Activated naive CD8-positive, alpha-beta T cell treated with anti-CD3 and anti-CD28 coated beads, Interleukin-2, amount 10 ng/mL, durations not matched to agents 7 days and 5 days (primary cell): ENCODE measurements around the gene SLIT3. TPM values are rescaled to one million over a fixed set of nuclear protein-coding genes. Genes with fewer than 3 reads are reported as not detected.

Source experiments
- ATAC-seq: fragments of 150-1000 bp; cut with Tn5 transposase; one replicate; pipeline ENCODE4 v1.10.0; 2021; ENCODE audit warnings: low read depth, moderate library complexity
- POLR2A ChIA-PET: fragments of 350-600 bp; sonication (Branson Sonifier 250); formaldehyde crosslinking; loops from one replicate; lab custom pipeline; 2021; ENCODE audit warnings: antibody characterized with exemption; lab: Charles Lee
- DNase-seq: peaks from one replicate; pipeline ENCODE4 v3.0.0; 2021
- H3K27ac Mint-ChIP-seq: one replicate; pipeline ENCODE4 v1.8.0; 2022; ENCODE audit warnings: mild to moderate bottlenecking, mixed read lengths
- H3K27me3 Mint-ChIP-seq: one replicate; pipeline ENCODE4 v1.8.0; 2022; ENCODE audit warnings: mild to moderate bottlenecking, moderate library complexity, mixed read lengths
- H3K36me3 Mint-ChIP-seq: one replicate; pipeline ENCODE4 v1.8.0; 2021; ENCODE audit warnings: mild to moderate bottlenecking, mixed read lengths
- H3K4me1 Mint-ChIP-seq: one replicate; pipeline ENCODE4 v1.8.0; 2021; ENCODE audit warnings: mixed read lengths
- H3K4me3 Mint-ChIP-seq: one replicate; pipeline ENCODE4 v1.8.0; 2022; ENCODE audit warnings: mild to moderate bottlenecking, moderate library complexity, mixed read lengths
- H3K9me3 Mint-ChIP-seq: one replicate; pipeline ENCODE4 v1.8.0; 2021; ENCODE audit warnings: mixed read lengths
- total RNA-seq, 2 experiments: library from RNA; stranded (reverse); gene quantifications; one replicate each; pipeline ENCODE4 v1.2.3, GENCODE V29; 2021

SLIT3 gene
- total RNA-seq, 2 experiments from 2014 or later = not detected

GRCh38 chr5:168858371-168858770 is 442.6 kb downstream of the SLIT3 start:
- no peaks in the 10 kb centered on the region for H3K36me3 Mint-ChIP-seq
- ATAC-seq (no peak), DNase-seq (no peak)
- H3K4me3 Mint-ChIP-seq = no peak overlapping the region
- POLR2A ChIA-PET = no interaction called here
- no peaks in the 10 kb centered on the region for H3K9me3 Mint-ChIP-seq
- H3K27me3 Mint-ChIP-seq = peaks cover 23% of the 10 kb centered on the region
- H3K4me1 Mint-ChIP-seq = peaks cover 4% of the 10 kb centered on the region
- H3K27ac Mint-ChIP-seq = no peak overlapping the region

DNA sequence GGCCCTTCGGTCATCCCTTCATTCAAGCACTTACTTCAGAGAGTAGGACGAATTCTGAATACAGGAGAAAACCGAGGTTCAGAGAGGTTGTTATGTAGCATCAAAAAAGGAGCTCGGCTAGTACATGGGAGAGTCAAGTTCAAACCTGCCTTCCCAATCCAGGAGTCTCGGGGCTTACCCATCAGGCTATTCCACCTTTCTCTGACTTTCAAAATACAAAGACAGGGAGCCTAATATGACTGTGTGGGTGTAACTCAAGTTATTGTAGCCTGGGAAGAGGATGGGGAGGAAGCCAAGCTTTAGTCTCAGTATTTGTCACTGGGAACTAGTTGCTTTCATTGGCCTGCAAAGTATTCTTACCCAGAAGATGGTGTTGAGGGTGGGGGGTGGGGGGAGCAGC is 447.0 kb downstream of the SLIT3 start:
- Mint-ChIP-seq H3K4me3 (no peak overlapping the region), H3K27ac (no peak overlapping the region), H3K4me1 (peaks cover 22% of the 10 kb centered on the region), H3K27me3 (peaks cover 22% of the 10 kb centered on the region), H3K9me3 (no peaks in the 10 kb centered on the region), H3K36me3 (no peaks in the 10 kb centered on the region)
- DNase-seq (no peak), ATAC-seq (no peak)
- POLR2A ChIA-PET = no interaction called here

DNA sequence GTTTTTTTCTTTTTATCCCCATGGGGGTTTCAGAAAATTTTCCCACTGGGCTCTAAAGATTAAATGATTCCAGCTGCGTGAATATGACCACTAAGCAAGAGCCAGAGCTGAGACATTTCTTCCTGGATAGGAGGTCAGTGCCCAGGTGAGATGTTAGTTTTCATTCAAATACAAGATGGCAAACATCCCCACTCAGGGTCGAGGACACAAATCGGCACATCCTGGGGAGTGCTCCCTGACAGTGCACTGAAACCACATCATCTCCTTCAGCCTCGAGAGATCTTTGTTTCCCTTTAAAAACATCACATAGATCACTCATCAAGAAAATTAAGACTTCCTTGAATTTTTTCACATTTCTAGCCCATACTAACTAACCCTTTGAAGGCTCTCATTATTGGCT is 448.6 kb downstream of the SLIT3 start:
- POLR2A ChIA-PET = no interaction called here
- DNase-seq (no peak), ATAC-seq (peak; percentile 60)
- H3K27me3 Mint-ChIP-seq = peaks cover 21% of the 10 kb centered on the region
- H3K27ac Mint-ChIP-seq = peak overlapping the region; percentile 71
- H3K36me3 Mint-ChIP-seq = no peaks in the 10 kb centered on the region
- H3K9me3 Mint-ChIP-seq = no peaks in the 10 kb centered on the region
- H3K4me3 Mint-ChIP-seq = peak overlapping the region; percentile 61
- H3K4me1 Mint-ChIP-seq = peaks cover 22% of the 10 kb centered on the region

- H3K9me3 Mint-ChIP-seq = no peaks in the 10 kb centered on the region
- H3K4me3 Mint-ChIP-seq = peak overlapping the region; percentile 61
- ATAC-seq = peak; percentile 77
- peaks cover 22% of the 10 kb centered on the region for H3K4me1 Mint-ChIP-seq
- peak overlapping the region; percentile 71 for H3K27ac Mint-ChIP-seq
- H3K36me3 Mint-ChIP-seq = no peaks in the 10 kb centered on the region
- peaks cover 21% of the 10 kb centered on the region for H3K27me3 Mint-ChIP-seq
- DNase-seq = no peak
- POLR2A ChIA-PET = no interaction called here
Observed at GRCh38 chr5:168851902-168852321, 449.0 kb downstream of the SLIT3 start.

- no peak overlapping the region for H3K27ac Mint-ChIP-seq
- no peak for ATAC-seq
- peaks cover 22% of the 10 kb centered on the region for H3K4me1 Mint-ChIP-seq
- no peaks in the 10 kb centered on the region for H3K36me3 Mint-ChIP-seq
- H3K27me3 Mint-ChIP-seq = peaks cover 25% of the 10 kb centered on the region
- no peaks in the 10 kb centered on the region for H3K9me3 Mint-ChIP-seq
- DNase-seq = no peak
- POLR2A ChIA-PET = no interaction called here
- H3K4me3 Mint-ChIP-seq = no peak overlapping the region
Observed at GRCh38 chr5:168850683-168851082, 450.3 kb downstream of the SLIT3 start.

DNA sequence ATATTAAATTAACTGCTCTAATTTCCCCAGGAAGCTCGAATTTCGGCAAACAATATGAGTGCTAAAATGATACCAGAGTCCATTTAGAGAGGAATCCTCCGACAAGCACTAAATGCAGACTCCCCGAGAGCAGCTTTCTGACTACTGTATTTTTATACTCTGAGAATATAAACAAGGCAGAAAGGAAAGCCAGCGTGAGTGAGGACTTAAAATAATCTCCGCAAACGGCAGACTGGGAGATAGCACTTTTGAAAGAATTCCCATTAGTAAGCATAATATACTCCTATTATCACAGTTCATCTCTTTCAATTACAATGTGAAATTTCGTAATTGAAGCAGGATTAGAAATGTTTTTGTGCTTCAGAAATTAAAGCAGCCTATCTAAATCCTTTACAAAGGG is 452.4 kb downstream of the SLIT3 start:
- POLR2A ChIA-PET = no interaction called here
- Mint-ChIP-seq H3K27me3 (peaks cover 32% of the 10 kb centered on the region), H3K4me3 (no peak overlapping the region), H3K4me1 (peaks cover 19% of the 10 kb centered on the region), H3K36me3 (no peaks in the 10 kb centered on the region), H3K9me3 (no peaks in the 10 kb centered on the region), H3K27ac (no peak overlapping the region)
- DNase-seq (no peak), ATAC-seq (no peak)

GRCh38 chr5:168847511-168848073 is 453.3 kb downstream of the SLIT3 start:
- H3K27me3 Mint-ChIP-seq = peaks cover 37% of the 10 kb centered on the region

DNA sequence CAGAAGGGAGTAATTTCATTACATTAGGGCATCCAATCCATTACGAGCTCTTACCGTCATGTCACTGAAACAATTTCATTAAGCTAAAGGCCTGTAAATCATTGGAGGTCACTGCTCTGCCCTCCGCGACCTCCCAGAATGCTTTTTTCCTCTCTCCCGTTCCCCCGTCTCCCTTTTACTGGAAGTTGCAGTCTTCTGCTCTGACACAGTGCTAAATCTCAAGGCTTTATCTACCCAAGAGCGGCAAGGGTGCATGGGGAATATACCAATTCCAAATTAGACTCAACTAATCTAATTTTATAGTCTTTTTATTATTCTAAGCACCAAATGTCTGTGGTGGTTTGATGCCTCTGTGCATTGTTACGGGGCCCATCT is 456.0 kb downstream of the SLIT3 start:
- H3K4me1 Mint-ChIP-seq = peaks cover under 1% of the 10 kb centered on the region
- H3K4me3 Mint-ChIP-seq = no peak overlapping the region
- no peak overlapping the region for H3K27ac Mint-ChIP-seq
- H3K36me3 Mint-ChIP-seq = no peaks in the 10 kb centered on the region
- no peak for ATAC-seq
- H3K9me3 Mint-ChIP-seq = no peaks in the 10 kb centered on the region
- no peak for DNase-seq
- H3K27me3 Mint-ChIP-seq = peaks cover 37% of the 10 kb centered on the region
- POLR2A ChIA-PET = no interaction called here

More at GRCh38 chr5:168847511-168848073, 453.3 kb downstream of the SLIT3 start:
- POLR2A ChIA-PET = no interaction called here
- Mint-ChIP-seq H3K9me3 (no peaks in the 10 kb centered on the region), H3K36me3 (no peaks in the 10 kb centered on the region), H3K4me3 (no peak overlapping the region), H3K4me1 (peaks cover 18% of the 10 kb centered on the region), H3K27ac (no peak overlapping the region)
- no peak for DNase-seq
- no peak for ATAC-seq

DNA sequence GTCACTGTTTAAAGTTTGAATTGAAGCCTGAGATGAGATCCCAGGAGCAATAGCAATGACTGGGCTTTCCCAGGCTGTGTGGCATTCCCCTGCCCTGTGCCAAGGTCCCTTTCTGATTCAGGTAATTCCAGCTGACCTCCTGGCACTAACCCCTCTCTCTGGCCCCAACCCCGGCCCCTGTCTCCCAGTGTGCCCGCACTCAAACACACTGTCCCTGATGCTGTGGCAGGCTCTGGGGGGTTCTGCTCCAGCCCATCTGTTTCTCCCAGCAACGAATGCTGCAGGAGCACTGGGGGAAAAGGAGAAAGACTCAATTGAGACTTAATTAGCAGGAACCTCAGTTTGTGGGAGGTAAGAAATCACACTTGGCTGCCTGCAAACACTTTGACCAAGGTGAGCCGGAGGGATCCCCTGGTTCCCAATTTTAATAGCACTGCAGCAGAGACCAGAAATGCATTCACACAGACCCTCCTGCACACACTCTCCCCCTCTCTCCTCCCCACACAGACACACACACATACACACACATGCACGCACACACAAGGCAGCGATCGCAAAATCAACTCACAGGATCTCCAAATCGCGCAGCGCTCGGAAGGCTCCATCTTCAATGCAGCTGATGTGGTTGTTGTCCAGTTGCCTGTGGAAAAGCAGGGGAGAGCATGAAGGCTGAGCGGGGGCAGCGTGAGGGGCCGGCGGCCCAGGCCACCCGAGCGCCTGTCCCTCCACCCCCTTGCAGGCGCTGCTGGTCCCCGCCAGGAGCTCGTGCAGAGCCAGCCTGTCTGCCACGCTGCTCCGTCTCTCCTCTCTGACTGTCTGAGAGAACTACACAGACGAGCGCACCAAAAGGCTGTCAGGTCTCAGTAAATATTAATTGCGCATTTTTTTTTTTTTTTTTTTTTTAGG is 456.7 kb downstream of the SLIT3 start:
- Mint-ChIP-seq H3K27me3 (peaks cover 37% of the 10 kb centered on the region), H3K27ac (no peak overlapping the region), H3K9me3 (no peaks in the 10 kb centered on the region), H3K4me3 (no peak overlapping the region), H3K36me3 (no peaks in the 10 kb centered on the region), H3K4me1 (no peaks in the 10 kb centered on the region)
- DNase-seq (no peak), ATAC-seq (no peak)
- POLR2A ChIA-PET = no interaction called here

DNA sequence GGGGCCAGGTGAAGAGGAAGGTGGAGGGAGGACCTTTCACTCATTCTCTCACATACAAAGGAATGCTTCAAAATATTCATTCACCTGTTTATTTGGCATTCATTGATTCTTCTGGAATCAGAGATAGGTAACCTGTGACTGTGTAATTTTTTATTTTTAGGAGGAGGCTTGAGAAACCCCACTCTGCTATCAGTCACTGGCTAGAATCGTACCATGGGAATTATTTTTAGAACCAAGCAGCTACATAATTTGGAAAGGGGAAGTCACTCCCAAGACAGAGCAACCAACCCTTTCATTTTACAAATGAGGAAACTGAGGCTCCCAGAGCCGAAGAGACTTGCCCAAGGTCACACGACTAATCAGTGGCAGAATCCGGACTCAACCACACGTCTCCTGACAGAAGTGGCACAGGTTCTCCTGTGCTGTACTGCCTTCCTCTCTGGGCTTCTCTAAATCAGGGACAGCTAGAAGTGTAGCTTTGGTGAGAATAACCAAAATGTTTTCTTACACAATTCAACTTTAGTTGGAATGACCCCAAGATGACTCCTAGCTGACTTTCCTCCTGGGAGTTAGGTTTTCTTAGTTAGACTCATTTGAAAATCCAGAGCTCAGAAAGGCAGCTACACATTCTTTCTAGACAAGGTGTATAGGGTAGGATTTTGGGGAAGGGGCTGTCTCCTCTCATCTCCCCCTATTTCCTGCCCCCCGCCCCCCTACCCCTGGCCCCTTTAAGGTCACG is 457.5 kb downstream of the SLIT3 start:
- ATAC-seq (no peak), DNase-seq (no peak)
- POLR2A ChIA-PET = no interaction called here
- Mint-ChIP-seq H3K27ac (no peak overlapping the region), H3K9me3 (no peaks in the 10 kb centered on the region), H3K36me3 (no peaks in the 10 kb centered on the region), H3K4me1 (no peaks in the 10 kb centered on the region), H3K27me3 (peaks cover 37% of the 10 kb centered on the region), H3K4me3 (no peak overlapping the region)

- POLR2A ChIA-PET = no interaction called here
- no peaks in the 10 kb centered on the region for H3K4me1 Mint-ChIP-seq
- H3K9me3 Mint-ChIP-seq = no peaks in the 10 kb centered on the region
- ATAC-seq (no peak), DNase-seq (no peak)
- no peak overlapping the region for H3K4me3 Mint-ChIP-seq
- H3K36me3 Mint-ChIP-seq = no peaks in the 10 kb centered on the region
- H3K27ac Mint-ChIP-seq = no peak overlapping the region
- H3K27me3 Mint-ChIP-seq = peaks cover 33% of the 10 kb centered on the region
Observed at GRCh38 chr5:168842571-168843205, 458.3 kb downstream of the SLIT3 start.

DNA sequence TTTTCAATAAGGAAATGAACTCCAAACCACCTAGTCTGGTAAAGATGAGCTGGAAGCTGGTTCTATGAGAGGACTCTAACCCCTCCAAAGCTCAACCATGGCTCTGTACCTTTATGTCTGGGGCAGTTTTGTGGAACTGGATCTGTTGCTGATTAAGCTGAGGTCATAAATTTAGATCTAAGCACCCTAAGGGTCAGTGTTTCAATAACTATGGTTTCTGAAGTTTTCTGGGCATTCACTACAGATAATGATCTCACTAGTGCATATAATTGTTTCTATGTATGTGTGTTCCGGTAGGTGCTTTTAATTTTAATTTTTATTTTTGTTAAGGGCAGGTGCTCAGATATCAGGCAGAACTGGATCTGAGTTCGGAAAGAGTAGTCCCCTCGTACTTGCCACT is 463.1 kb downstream of the SLIT3 start:
- Mint-ChIP-seq H3K27ac (no peak overlapping the region), H3K27me3 (peaks cover 12% of the 10 kb centered on the region), H3K4me3 (no peak overlapping the region), H3K4me1 (peaks cover 21% of the 10 kb centered on the region), H3K36me3 (no peaks in the 10 kb centered on the region), H3K9me3 (peaks cover 3% of the 10 kb centered on the region)
- DNase-seq (no peak), ATAC-seq (no peak)
- POLR2A ChIA-PET = no interaction called here

DNA sequence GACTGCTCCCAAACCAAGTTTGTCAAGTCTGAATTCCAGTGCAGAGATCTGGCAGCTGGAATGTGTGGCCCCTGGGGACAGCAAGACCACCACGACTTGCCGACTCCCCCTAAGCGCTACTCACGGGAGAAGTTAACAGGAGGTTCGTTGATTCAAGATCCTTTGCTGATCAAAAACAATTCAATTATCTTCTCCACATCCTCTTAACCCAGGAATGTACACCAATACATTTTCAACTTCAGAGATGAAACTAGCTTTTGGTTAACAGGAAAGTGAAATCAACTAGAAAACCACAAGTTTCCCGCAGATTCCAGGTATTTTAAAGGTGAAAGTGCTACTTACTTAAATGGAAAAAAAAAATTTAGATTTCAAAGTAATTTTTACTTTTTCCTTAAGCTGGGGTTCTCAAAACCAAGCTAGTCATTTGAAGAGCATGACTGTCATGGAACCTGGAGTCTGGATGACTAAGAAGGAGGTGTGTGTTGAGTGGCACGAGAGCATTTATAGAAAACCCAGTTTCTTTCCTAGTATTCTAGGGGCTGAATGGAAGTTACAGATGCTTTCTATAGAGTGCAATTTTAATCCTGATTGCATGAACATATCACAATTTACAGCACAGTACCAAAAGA is 464.2 kb downstream of the SLIT3 start:
- H3K4me3 Mint-ChIP-seq = peak overlapping the region; percentile 44
- peak overlapping the region; percentile 13 for H3K27ac Mint-ChIP-seq
- ATAC-seq (peak; percentile 77), DNase-seq (no peak)
- no peaks in the 10 kb centered on the region for H3K36me3 Mint-ChIP-seq
- H3K9me3 Mint-ChIP-seq = peaks cover 3% of the 10 kb centered on the region
- POLR2A ChIA-PET = interaction anchor here (0.7 kb wide), 1 partner anchor 50 kb away, joined by 4 read pairs; no protein-coding TSS in a partner anchor
- peaks cover 1% of the 10 kb centered on the region for H3K27me3 Mint-ChIP-seq
- peaks cover 21% of the 10 kb centered on the region for H3K4me1 Mint-ChIP-seq
